GM12892 (cell line): ENCODE measurements around the gene TANGO2.

Source experiments
- POLR2A ChIP-seq: IDR thresholded peaks from 2 replicates; pipeline ENCODE4 v1.6.1; 2011; ENCODE audit warnings: low read depth, low read length, control low read depth
- POLR2AphosphoS5 ChIP-seq: IDR thresholded peaks from 2 replicates; pipeline ENCODE4 v1.6.1; 2011; ENCODE audit warnings: low read depth, low read length, control low read depth
- TAF1 ChIP-seq: IDR thresholded peaks from 2 replicates; pipeline ENCODE4 v1.6.1; 2011; ENCODE audit warnings: low read depth, mild to moderate bottlenecking, control low read depth, low read length, borderline replicate concordance

GRCh38 chr22:20105456-20106204 is 84.7 kb downstream of the TANGO2 start:
- TF ChIP-seq POLR2AphosphoS5 (no peak), POLR2A (no peak), TAF1 (no peak)
